WERI-Rb-1 (cell line): Measurements from ENCODE around the gene MEIKIN.

ENCODE experiments used
- DNase-seq: peaks from one replicate; pipeline ENCODE4 v3.0.0-alpha.2; 2020
- H3K27ac ChIP-seq: fragments of 250-450 bp; sonication (Bioruptor Pico); 2 replicates; pipeline ENCODE4 v1.5.1; 2020; ENCODE audit warnings: mild to moderate bottlenecking, moderate library complexity
- H3K27me3 ChIP-seq: fragments of 250-450 bp; sonication (Bioruptor Pico); 2 replicates; pipeline ENCODE4 v1.5.1; 2021; ENCODE audit warnings: mild to moderate bottlenecking, low read depth, moderate library complexity; ENCODE audit not compliant: insufficient read depth, severe bottlenecking
- H3K36me3 ChIP-seq: fragments of 250-450 bp; sonication (Bioruptor Pico); 2 replicates; pipeline ENCODE4 v1.5.1; 2020; ENCODE audit warnings: mild to moderate bottlenecking, moderate library complexity
- H3K4me3 ChIP-seq: 2 replicates; pipeline ENCODE4 v1.5.1; 2011; ENCODE audit warnings: low read depth, mild to moderate bottlenecking, control low read depth, low read length
- H3K9me3 ChIP-seq: fragments of 250-450 bp; sonication (Bioruptor Pico); 2 replicates; pipeline ENCODE4 v1.5.1; 2021; ENCODE audit warnings: mild to moderate bottlenecking, moderate library complexity; ENCODE audit not compliant: severe bottlenecking
- CTCF ChIP-seq: IDR thresholded peaks from 2 replicates; pipeline ENCODE4 v1.5.1; 2011; ENCODE audit warnings: low read depth, mild to moderate bottlenecking, control low read depth, inconsistent platforms, low read length

Gene MEIKIN

GRCh38 chr5:131825404-131826013, 120.0 kb downstream of the MEIKIN start:
- H3K4me3 ChIP-seq, result no peak overlapping the region

GRCh38 chr5:131824631-131825030, 120.8 kb downstream of the MEIKIN start:
- H3K27me3 ChIP-seq, result no peaks in the 10 kb centered on the region
- H3K36me3 ChIP-seq, result no peaks in the 10 kb centered on the region
- no peaks in the 10 kb centered on the region for H3K9me3 ChIP-seq
- no peak for TF ChIP-seq CTCF
- no peak for DNase-seq
- no peak overlapping the region for H3K27ac ChIP-seq
- no peak overlapping the region for H3K4me3 ChIP-seq

More at GRCh38 chr5:131825404-131826013, 120.0 kb downstream of the MEIKIN start:
- Histone ChIP-seq H3K27ac (no peak overlapping the region), H3K27me3 (no peaks in the 10 kb centered on the region), H3K36me3 (no peaks in the 10 kb centered on the region), H3K9me3 (no peaks in the 10 kb centered on the region)
- no peak for TF ChIP-seq CTCF
- DNase-seq, result no peak

DNA sequence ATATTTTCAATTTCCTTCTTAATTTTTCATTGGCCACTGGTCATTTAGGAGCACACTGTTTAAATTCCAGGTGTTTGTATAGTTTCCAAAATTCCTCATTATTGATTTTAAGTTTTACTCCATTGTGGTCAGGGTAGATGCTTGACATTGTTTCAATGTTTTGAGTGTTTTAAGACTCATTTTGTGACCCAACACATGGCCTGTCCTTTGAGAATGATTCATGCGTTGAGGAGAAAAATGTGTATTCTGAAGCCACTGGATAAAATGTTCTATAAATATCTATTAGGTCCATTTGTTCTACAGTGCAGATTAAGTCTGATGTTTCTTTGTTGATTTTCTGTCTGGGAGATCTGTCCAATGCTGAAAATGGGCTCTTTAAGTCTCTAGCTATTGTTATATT, 124.2 kb downstream of the MEIKIN start:
- Histone ChIP-seq H3K27ac (no peak overlapping the region), H3K4me3 (no peak overlapping the region), H3K36me3 (no peaks in the 10 kb centered on the region), H3K9me3 (no peaks in the 10 kb centered on the region), H3K27me3 (no peaks in the 10 kb centered on the region)
- no peak for DNase-seq
- no peak for TF ChIP-seq CTCF

DNA sequence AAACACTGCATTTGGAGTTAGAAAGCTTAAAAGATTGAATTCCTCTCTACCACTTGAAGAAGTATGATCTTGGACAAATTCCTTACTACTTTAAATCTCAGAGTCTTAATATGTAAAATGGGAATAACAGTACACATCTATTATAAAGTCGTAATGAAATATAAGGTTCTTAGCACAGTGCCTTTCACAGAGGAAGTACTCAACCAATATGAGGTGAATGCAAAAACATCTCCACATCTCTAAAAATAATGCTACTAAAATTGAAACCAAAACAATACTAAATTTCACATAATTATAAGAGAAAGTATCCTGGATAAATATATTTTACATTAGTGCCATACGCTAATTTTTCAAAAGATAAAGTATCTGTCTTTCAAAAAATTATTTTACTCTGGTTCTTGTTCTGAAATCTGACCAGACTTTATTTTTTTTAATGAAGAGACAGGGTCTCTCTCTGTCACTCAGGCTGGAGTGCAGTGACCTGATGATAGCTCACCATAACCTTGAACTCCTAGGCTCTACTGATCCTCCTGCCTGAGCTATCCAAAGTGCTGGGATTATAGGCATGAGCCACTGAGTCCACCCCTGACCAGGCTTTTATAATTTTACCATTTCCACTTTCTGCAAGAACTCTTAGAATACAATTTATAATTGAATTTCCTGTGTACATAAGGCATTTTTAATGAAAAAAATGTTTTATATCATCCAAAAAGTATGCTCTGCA, 127.3 kb downstream of the MEIKIN start:
- no peak for TF ChIP-seq CTCF
- DNase-seq, result no peak
- H3K27me3 ChIP-seq, result no peaks in the 10 kb centered on the region
- no peak overlapping the region for H3K4me3 ChIP-seq
- no peaks in the 10 kb centered on the region for H3K9me3 ChIP-seq
- H3K27ac ChIP-seq, result no peak overlapping the region
- H3K36me3 ChIP-seq, result no peaks in the 10 kb centered on the region

GRCh38 chr5:131814990-131815389, 130.5 kb downstream of the MEIKIN start:
- Histone ChIP-seq H3K9me3 (no peaks in the 10 kb centered on the region), H3K36me3 (no peaks in the 10 kb centered on the region), H3K4me3 (no peak overlapping the region), H3K27me3 (no peaks in the 10 kb centered on the region), H3K27ac (no peak overlapping the region)
- TF ChIP-seq CTCF, result no peak
- DNase-seq, result no peak
